ENCODE measurements around the gene SLC16A2.

DNA sequence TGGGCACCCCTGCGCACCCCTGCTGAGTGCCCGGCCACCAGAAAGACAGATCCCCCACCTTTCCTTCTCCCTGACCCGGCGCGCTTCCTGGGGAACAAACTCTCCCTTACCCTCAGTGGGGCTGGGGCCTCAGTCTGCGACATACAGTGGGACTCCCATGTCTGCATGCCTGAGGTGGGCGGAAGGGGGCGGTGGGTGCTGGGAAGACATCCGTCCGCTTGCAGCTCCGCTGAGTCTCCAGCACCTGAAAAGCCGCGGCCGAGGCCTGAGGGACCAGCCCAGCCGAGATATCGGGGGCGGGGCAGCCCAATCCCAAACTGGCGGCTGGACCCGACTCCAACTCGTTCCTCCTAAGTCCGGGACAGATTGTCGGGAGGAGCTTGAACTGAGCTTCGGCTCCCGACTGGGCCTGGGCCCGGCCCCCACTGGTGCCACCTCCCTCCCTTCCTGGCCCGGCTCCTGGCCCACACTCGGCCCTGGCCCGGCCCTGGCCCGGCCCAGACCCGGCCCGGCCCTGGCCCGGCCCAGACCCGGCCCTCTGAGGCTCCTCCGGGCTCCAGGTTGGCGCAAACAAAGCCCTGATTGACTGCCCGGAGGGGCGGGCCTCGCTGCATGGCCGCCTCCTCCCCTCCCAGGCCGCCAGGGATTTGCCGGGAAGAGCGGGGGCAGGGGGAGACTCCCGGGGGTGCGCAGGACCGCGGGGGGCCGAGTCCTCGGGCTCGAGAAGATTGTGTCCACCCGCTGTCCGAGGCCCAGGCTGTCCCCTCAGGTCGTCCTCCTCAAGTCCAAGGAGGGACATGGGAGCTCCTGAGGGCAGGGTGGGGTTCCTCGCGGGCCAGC is 877 bp upstream of the SLC16A2 start:
- TF ChIP-seq GATA2 (IDR thresholded peaks at IDR 0.05; ENCODE audit: low read depth, low read length): no peak
- no peak for TF ChIP-seq GATA3 (IDR thresholded peaks at IDR 0.05; ENCODE audit: low read depth, low read length)

Data from SH-SY5Y (cell line).